Myocyte (in vitro differentiated cells): ENCODE data around the gene RTRAF. TPM values are rescaled to one million over a fixed set of nuclear protein-coding genes. Genes with fewer than 3 reads are reported as not detected.

Source experiments
- DNase-seq: peaks from one replicate; pipeline ENCODE4 v3.0.0-alpha.2; 2012; ENCODE audit warnings: low read depth
- polyA plus RNA-seq: library from polyadenylated mRNA; unstranded; fragments of >200 nt; gene quantifications from one replicate; pipeline ENCODE4 v1.2.1, GENCODE V29; 2012; ENCODE audit warnings: missing spikeins
- total RNA-seq: library from RNA; depleted of rRNA; stranded (reverse); fragments of >200 nt; gene quantifications from 2 replicates; pipeline ENCODE4 v1.2.3, GENCODE V29; 2014

RTRAF gene
- total RNA-seq, result 69.0 and 102 TPM in 2 replicates
- polyA plus RNA-seq, result 221 TPM

- DNase-seq, result peak; percentile 92
Observed at GRCh38 chr14:51989293-51990234, at the start of gene RTRAF. TSS of gene RTRAF (plus strand) at chr14:51989546. CDS start at chr14:51989640, 94 bp downstream.

- no peak for DNase-seq
Observed at GRCh38 chr14:51939755-51940301, 49.5 kb upstream of the RTRAF start.

GRCh38 chr14:51942971-51943370, 46.4 kb upstream of the RTRAF start:
- no peak for DNase-seq

DNA sequence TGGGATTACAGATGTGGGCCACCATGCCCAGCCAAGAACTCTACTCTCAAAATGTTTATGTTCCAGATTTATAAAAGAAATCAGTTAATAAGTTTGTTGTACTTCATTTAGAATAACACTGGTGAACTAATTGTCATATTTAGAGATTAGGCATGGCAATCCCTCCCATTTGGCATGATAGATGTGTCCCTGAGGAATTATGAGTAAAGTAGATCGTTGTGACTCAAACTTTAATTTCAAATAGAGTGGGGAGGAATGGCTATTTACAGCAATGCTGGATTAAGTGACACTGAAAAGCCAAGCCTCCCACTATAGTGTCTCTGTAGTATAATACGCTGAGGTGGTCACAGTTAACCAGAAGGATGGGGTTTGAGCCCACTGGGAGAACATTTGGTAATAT, 39.3 kb upstream of the RTRAF start:
- DNase-seq, result peak; percentile 31

DNA sequence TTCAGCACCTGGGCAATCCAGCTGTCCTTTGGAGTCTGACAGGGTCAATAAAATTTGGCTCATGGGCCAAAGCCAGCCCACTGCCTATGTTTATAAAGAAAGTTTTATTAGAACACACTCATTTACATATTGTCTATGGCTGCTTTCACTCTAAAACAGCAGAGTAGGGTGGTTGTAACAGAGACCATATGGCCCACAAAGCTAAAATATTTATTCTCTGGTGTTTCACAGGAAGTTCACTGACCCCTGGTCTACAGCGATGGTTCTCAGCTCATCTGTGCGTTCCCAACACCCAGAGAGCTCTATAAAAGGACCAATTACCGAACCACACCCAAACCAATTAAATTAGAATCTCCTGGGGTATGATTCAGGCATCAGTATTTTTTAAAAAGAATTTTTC, 37.7 kb upstream of the RTRAF start:
- DNase-seq, result no peak

- DNase-seq, result no peak
Observed at GRCh38 chr14:51954031-51954430, 35.3 kb upstream of the RTRAF start.

DNA sequence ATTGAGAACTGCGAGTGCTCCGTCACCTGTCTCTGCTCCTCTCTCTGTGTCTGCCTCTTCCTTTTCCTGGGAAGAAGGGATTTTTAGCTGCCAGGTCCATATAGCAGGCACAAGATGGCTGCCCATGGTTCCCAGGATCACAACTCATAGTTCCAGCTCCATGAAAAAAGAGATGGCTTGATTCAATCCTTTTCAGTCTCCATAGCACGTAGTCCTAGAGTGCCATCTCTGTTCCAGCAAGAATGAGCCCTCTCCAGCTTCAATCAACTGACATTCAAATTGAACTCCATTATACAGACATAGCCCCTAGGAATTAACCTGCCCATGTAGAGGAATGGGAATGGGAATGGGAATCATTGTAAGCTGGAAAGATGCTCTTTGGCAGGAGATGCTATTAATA, 34.7 kb upstream of the RTRAF start:
- DNase-seq, result no peak

- peak; percentile 40 for DNase-seq
Observed at GRCh38 chr14:51957950-51958349, 31.4 kb upstream of the RTRAF start.

DNA sequence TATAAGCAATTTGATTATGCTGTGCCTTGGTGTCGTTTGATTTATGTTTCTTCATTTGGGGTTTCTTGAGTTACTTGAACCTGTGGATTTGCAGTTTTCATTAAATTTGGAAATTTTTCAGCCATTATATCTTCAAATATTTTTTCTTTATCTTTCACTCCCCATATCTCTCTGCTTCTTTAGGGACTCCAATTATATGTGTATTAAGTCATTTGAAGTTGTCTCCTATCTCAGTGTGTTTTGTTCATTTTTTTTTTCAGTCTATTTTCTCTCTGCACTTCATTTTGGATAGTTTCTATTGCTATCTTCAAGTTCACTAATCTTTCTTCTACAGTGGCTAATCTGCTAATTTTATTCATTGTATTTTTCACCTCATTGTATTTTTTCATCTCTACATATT, 29.4 kb upstream of the RTRAF start:
- no peak for DNase-seq

GRCh38 chr14:51960866-51961265, 28.5 kb upstream of the RTRAF start:
- no peak for DNase-seq

DNA sequence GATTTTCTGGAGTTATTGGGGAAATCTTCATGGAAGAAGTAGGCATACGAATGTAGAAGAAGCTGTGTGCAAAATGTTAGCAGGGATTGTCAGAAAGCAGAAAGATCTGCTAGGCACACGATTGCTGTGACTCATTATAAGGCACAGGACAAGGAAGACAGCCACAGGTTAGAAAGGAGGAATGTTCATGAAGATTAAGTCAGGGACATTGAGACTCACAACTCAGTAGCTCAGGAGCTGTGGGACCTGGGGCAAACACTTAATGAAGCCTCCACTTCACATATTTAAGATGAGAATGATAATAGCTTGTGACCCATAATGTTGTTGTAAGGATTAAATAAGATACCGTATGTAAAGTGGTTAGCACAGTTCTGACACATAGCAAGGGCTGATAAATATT, 26.6 kb upstream of the RTRAF start:
- no peak for DNase-seq

DNA sequence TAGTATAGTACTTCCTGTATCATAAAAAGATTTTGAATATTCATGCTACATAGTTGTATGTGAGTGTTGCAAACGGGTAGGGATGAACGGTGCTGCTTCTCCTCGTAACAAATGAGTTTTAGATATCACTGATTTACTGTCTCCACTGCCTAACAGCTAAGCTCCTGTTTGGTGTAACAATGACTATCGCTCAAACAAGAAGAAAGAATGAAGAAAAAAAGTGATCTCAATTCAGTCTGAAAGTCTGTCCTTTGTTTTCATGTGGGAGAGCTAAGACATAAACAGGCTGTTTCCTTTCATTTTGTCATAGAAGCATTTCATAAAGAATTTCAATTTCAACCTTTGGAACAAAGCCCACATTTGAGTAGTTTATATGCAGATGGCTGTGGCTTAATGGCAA, 26.1 kb upstream of the RTRAF start:
- no peak for DNase-seq

GRCh38 chr14:51967521-51967920, 21.8 kb upstream of the RTRAF start:
- peak; percentile 33 for DNase-seq

- no peak for DNase-seq
Observed at GRCh38 chr14:51969852-51970540, 19.4 kb upstream of the RTRAF start.

- DNase-seq, result no peak
Observed at GRCh38 chr14:51972566-51972965, 16.8 kb upstream of the RTRAF start.

- no peak for DNase-seq
Observed at GRCh38 chr14:51977075-51977474, 12.3 kb upstream of the RTRAF start.

DNA sequence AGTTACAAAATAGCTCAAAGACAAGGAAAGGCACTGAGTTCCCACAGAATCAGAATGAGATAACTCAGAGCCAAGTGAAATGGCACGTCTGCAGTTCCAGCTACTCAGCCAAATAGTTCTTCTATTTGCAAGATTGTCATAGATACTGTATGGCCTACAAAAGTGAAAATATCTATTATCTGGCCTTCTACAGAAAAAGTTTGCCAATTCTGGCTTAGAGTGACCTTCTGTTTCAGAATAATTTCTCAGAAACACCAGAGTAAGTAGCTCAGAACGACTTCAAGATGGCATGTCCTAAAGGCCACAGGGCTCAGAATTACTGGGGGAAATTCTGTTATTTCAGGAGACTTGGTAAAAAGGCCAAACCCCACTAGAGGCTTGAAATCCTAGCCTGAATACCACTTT, 10.7 kb upstream of the RTRAF start:
- DNase-seq, result no peak

GRCh38 chr14:51979088-51979709, 10.1 kb upstream of the RTRAF start:
- DNase-seq, result peak; percentile 87

GRCh38 chr14:51981218-51981854, 8.0 kb upstream of the RTRAF start:
- DNase-seq, result no peak

DNA sequence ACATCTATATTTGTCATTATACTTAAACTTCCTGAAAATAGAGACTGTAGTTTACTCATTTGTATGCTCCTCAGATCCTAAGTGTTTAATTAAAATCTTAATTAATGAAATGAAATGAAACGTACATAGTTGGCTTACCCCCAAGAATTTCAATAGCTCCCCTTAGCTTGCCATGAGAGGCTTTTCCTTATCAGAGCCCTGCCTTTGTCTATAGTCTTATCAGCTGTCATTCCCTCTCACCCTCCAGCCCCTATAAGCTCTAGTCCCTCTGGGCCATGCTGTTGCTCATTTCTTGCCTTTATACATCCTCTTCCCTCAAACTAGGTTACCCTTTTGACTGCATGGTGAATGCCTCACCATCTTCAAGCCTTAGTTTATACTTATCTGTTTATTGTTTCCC, 1.1 kb upstream of the RTRAF start:
- DNase-seq, result no peak

DNA sequence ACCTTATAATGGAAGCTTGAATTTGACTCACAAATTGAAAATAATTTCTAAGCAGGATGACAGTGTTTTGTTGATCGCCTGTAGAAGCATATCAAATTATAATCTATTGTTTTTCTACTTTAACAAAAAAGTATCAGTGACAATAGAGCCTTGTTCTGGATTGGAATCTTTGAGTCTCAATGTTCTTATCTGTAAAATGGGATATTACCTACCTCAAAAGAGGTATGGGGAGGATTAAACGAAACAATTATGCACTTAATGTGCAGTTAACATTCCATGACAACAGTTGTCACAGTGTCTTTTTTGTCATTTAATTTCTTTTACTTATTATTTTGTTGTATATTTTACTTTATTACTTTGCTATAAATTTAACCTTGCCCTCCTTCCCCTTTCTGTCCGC, 1.1 kb downstream of the RTRAF start:
- DNase-seq, result no peak
